GM18873 (cell line): Measurements from ENCODE around the gene PRDM5.

Experiments used
- ATAC-seq: cut with Tn5 transposase; IDR thresholded peaks from one replicate; pipeline ENCODE4 v1.9.1; 2021; ENCODE audit warnings: mild to moderate bottlenecking, moderate library complexity, moderate number of reproducible peaks; ENCODE audit not compliant: unreplicated experiment, low FRiP score

Gene PRDM5

GRCh38 chr4:120861852-120862251, 60.7 kb downstream of the PRDM5 start:
- ATAC-seq, result no peak

GRCh38 chr4:120858776-120859175, 63.8 kb downstream of the PRDM5 start:
- ATAC-seq, result no peak

GRCh38 chr4:120857312-120857711, 65.2 kb downstream of the PRDM5 start:
- no peak for ATAC-seq

- no peak for ATAC-seq
Observed at GRCh38 chr4:120856294-120856693, 66.2 kb downstream of the PRDM5 start.

GRCh38 chr4:120855307-120856001, 67.1 kb downstream of the PRDM5 start:
- ATAC-seq, result peak; percentile 97

- ATAC-seq, result no peak
Observed at GRCh38 chr4:120853161-120853935, 69.2 kb downstream of the PRDM5 start.

GRCh38 chr4:120850018-120850599, 72.4 kb downstream of the PRDM5 start:
- no peak for ATAC-seq

GRCh38 chr4:120847019-120847582, 75.4 kb downstream of the PRDM5 start:
- no peak for ATAC-seq

GRCh38 chr4:120844528-120844921, 78.0 kb downstream of the PRDM5 start:
- peak; percentile 94 for ATAC-seq

GRCh38 chr4:120843849-120844527, 78.5 kb downstream of the PRDM5 start:
- peak; percentile 1 for ATAC-seq

- no peak for ATAC-seq
Observed at GRCh38 chr4:120842031-120842430, 80.5 kb downstream of the PRDM5 start.

- ATAC-seq, result no peak
Observed at GRCh38 chr4:120841580-120841979, 80.9 kb downstream of the PRDM5 start.

GRCh38 chr4:120839974-120840751, 82.4 kb downstream of the PRDM5 start:
- ATAC-seq, result no peak

- no peak for ATAC-seq
Observed at GRCh38 chr4:120839334-120839973, 83.1 kb downstream of the PRDM5 start.

- ATAC-seq, result no peak
Observed at GRCh38 chr4:120838784-120839183, 83.7 kb downstream of the PRDM5 start.

- no peak for ATAC-seq
Observed at GRCh38 chr4:120837656-120838055, 84.9 kb downstream of the PRDM5 start.

- ATAC-seq, result no peak
Observed at GRCh38 chr4:120835342-120835741, 87.2 kb downstream of the PRDM5 start.

GRCh38 chr4:120830204-120830603, 92.3 kb downstream of the PRDM5 start:
- no peak for ATAC-seq

- no peak for ATAC-seq
Observed at GRCh38 chr4:120829113-120829831, 93.3 kb downstream of the PRDM5 start.
